ENCODE results near the gene TADA2A.

- TF ChIP-seq GATA2 (IDR thresholded peaks at IDR 0.05; ENCODE audit: low read depth, low read length) (no peak), GATA3 (IDR thresholded peaks at IDR 0.05; ENCODE audit: low read depth, low read length) (no peak)
These were observed 113.5 kb downstream of the TADA2A start for GRCh38 chr17:37520174-37520573.
